Right forelimb (tissue), 1 donor: ENCODE results near the gene RETREG2.
A peak's percentile ranks its signal among the peaks of the same experiment; 100 is the strongest.

Experiments used
- DNase-seq: peaks from one replicate; pipeline ENCODE4 v3.0.0-alpha.2; 2018

RETREG2 gene

DNA sequence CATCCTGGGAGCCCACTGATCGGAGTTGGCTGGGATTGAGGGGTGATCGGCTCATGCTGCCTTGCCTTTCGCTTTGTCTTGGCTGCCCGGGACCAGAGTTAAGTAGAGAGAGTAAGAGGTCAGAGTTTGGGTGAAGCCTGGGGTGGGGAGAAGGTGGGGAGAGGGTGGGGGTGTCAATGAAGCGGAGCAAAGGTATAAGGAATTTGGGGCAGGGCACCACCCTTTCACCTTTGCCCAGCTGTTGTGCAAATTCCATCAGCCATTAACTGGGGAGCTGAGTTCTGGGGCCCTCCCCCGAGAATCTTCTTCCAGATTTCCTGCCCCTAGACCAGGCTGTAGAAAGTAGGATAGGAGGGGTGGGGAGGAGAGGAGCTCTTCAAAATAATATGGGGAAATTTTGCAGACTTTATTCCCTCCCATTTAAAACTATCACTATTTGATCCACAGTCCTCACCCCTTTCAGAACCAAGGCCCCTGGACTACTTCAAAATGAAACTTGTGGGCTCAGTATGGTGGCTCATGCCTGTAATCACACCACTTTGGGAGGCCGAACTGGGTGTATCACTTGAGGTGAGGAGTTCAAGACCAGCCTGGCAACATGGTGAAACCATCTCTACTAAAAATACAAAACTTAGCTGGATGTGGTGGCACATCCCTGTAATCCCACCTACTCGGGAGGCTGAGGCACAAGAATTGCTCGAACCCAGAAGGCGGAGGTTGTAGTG lies 8.0 kb upstream of the RETREG2 start, which contains the start of gene SLC23A3:
Gene SLC23A3 (minus strand): TSS at position 100 of the 725 bp plus-strand sequence. CDS start 45 bp downstream, at position 55.
- DNase-seq, result no peak

DNA sequence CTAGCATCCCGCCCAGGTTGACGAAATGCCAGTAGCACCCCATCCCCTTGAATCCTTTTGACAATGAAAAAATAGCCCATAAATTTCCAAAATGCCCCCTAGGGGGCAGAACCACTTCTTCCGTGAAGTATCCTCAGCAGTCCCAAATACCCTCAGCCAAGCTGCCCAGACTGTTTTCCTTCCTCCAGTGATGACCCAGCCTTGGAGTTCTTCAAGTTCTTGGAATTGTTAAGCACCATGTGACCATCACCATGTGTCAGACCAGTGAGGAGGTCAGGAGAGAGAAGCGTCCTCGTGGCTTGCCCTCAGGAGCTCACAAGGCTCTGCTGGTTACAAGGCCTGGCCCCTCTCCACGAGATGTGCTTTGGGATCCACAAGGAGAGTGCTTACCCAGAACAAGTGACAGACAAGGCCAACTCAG lies 6.8 kb upstream of the RETREG2 start:
- no peak for DNase-seq

DNA sequence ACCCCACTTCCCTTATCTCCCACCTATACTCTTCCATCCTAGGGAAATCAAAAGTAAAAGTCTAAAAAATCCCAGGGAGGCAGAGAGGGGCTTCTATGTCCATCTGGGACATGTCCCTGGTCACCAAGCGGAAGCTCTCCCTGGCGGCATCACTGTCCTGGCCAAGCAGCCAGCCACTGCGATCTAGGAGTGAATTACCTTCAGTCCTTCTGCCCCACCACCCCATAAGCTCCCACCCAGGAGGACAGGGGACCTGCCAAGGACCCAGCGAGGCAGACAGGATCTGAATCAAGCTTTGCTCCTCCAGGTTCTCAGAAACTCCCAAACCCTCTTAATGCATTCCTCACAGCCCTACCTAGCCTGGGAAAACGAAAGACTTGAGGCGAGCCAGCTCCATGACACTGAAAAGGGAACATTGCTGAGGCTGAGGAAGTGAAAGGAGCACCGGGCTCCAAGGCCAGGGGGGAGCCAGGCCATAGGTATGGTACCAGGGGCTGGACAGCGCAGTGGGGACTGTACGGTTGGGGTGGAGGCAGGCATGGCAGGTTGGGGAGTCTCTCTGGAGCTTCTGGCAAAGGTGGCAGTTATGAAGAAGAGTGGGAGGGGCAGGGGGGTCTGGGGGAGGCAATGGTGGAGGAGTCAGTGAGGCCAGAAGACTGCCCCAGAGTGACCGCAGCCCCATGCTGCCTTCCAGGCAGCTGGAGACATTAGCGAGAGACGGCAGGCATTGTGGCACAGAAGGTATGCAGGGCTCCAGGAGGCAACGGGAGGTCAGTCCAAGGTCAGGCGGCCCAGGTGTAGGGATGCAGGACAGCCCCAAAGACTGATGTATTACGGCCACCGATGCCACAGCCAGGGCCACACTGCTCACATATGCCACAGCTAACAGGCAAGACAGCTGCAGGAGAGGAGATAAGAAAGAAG lies 5.6 kb upstream of the RETREG2 start:
- no peak for DNase-seq

DNA sequence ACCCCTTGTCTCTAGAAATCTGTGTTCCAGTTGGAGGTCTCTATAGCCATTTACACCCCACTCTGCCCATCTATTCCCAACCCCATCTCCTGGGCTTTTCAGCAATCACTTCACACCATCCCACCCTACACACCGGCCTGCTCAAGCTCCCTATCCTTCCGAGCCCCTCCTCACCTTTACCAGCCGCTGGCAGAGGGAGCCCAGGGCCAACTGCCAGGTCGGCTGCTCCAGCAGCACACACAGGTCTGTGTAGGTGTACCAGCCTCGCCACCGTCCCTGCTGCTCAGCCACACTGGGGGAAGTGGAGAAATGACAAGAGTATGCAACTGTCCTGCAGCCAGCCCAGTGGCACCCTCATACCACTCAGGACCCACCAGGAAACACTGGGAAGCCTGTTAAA lies 4.9 kb upstream of the RETREG2 start:
- DNase-seq, result no peak

DNA sequence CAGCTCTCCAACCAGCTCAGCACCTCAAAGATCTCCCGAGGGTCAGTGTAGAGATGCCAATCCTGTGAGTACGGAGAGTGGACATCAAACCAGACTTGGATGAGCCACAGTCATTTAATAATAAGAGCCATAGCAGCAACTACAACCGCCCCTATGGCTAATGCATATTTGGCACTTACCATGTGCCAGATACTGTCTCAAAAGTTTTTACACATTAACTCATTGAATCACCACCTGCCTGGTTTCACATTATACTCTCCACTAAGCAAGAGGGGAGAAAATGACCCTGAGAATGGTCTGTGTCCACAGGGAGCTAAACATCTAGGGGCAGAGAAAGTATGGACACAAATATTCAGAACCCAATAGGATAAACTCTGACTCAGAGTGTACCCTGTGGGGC lies 3.9 kb upstream of the RETREG2 start:
- no peak for DNase-seq

DNA sequence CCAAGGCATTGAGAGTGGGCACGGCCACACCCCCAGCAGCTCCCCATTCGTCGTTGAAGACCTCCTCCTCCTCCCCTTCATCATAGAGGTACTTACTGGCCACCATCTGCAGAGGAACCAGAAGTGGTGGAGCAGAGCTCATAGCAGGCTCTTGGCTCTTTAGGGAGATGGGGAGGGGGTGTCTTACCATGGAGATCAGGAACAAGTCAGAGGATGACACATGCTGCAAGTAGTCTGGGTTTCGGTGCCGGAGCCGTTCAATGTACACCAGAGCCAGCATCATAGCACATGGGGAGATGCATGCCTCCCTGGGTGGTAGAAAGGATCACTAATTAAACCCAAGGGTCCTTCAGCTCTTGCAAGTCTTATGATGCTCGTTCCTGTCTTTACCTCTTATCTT lies 3.3 kb upstream of the RETREG2 start:
- no peak for DNase-seq

DNA sequence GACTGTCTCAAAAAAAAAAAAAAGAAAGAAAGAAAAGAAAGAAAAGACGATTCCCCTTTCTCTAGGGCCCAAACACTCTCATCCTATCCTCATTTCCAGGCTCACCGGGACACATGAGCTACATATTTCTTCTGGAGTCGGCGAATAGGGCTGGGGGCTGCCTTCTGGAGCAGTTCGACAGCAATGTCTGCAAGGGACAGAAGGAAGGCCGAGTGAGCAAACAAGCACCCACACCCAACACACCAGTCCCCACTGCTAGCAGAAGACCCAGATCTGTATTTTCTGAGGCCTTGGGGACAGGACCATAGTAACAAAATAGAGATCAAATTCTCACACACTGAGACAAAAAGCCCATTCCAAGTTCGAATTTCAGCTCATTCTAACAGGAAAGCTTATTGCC lies 2.6 kb upstream of the RETREG2 start:
- DNase-seq, result no peak

DNA sequence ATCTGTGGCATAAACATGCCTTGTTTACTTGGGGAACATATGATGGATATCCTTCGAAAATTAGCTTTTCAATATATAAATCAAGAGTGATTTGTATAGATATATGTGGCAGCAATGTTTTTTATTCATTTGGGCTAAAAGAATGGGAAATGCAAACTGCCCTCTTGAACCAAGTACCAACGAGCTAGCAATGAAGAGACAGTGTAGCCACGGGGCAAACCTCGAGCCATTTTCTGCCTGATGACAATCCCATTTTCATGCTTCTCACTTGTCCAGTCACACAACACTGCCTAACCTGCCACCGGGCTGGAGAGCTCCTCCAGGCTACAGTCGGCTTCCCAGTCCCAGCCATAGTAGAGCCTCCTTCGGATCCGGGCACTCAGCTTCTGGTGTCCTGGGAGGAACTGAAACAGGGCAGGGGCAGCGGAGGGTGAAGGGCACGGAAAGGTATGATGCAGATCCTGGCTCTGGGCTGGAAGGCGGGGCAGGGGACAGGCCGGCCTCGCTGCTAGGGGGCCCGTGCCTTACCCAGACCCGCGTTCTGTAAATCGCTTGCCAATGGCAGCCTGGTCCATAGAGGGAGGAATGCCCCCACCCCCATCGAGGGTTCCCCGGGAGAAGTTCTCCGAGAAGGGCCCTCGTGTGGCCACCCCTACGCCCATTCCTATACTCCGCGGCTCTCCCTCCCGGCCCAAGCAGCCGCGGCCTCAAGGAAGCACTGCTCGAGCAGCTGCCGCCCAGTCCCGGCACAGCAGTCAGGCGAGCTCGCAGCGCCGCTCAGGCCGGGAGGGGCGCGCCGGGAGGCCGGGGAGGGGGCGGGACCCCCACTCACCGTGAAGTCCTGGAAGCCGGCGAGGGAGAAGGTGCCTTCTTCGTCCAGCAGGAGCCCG lies 1.9 kb upstream of the RETREG2 start:
- no peak for DNase-seq

DNA sequence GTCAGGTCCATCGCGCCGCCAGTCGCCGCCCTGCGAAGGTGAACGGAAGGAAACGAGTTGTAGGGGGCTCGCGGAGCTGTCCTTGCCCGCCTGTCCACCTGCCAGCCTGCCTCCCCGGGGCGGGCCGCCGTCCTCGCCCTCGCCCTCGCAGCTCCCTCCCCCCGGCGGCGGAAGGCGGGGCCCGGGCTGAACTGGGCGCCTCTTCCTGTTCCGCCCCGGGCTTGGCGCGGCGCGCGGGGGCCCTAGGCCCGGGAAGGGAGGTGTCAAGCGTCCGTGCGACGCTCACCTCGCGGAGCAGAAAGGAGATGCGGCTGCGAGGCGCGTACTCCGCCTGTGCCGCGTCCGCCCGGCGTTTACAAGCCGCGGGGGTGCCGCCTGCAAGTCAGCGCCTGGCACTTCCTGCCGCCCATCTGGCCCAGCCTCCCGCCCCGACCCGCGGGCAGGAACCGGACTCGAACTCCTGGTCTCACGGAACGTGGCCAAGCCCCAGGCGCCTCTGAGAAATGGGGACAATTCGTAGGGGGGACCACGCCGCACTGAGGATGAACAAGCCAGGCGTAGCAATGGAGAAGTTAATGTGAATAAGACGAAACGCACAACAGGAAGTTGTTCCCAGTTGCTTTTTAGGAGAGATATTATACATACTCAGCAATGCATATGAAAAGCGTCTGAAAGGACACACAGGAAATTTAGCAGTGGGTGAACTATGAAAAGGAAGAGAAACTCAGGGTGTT lies 1.1 kb upstream of the RETREG2 start, which contains the start of gene CNPPD1:
Gene CNPPD1 (minus strand): TSS at position 108 of the 734 bp plus-strand sequence. CDS start 97 bp downstream, at position 11.
- peak; percentile 90 for DNase-seq

DNA sequence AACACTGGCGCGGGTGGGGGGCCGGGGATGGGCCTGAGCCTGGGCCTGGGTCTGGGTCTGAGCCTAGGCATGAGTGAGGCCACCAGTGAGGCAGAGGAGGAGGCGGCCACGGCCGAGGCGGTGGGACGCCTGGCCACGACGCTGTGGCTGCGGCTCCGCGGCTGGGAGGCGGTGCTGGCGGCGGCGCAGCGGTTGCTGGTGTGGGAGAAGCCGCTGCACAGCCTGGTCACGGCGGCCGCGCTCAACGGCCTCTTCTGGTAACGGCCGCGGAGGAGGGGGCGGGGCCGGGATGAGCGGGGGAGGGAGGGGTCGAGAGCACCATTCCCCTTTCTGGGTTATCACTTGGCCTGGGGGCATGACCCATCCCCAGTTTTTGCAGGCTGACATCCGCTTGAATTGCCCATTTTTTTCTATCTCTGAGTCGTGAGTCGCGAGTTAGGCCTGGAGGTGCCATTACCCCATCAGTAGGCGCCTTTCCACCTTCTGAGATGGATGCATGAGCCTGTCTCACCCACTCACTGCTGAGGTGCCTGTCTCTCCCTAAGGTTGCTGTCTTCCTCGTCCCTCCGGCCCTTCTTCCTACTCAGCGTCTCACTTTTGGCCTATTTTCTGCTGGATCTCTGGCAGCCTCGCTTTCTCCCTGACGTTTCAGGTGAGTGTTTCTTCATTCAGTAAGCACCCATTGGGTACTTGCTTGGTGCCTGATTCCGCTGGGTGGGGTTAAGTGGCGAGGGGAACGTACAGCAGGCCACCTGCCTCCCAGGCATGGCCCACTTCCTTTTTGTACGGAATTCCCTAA lies 501 bp downstream of the RETREG2 start:
- no peak for DNase-seq

DNA sequence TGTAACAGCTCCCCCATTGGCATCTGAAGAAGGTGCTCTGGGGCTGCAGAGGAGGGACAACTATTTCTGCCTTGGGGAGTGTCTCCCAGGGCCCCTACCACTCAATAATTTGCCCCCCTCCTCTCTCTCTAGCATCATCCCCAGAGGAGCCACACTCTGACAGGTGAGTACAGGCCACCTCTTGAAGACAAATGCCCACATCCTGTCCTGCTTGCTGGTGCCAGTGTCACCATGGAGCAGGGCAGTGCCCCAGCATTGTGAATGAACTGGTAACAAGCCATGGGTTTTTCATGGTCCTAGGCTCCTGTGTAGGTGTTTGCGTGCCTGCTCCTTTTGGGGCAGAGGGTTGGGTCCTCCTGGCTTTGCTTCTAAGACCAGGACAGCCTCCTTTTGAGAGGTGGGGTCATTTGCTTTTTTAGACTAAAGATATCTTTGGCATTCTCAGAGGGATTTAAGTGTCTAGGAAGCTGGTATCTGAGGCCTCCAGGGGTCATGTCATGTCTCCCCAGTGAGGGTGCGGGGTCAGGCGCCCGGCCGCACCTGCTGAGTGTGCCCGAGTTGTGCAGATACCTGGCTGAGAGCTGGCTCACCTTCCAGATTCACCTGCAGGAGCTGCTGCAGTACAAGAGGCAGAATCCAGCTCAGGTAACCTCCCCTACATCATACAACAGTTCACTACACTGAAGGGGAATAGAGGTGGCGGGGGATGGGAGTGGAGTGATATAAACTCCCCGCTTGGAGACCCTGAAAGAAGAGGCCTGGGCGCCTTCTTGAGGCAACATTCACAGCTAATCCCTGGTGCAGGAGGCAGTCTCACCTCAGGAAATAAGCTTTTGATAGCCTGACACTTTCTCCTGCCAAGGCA lies 1.8 kb downstream of the RETREG2 start:
- DNase-seq, result no peak

DNA sequence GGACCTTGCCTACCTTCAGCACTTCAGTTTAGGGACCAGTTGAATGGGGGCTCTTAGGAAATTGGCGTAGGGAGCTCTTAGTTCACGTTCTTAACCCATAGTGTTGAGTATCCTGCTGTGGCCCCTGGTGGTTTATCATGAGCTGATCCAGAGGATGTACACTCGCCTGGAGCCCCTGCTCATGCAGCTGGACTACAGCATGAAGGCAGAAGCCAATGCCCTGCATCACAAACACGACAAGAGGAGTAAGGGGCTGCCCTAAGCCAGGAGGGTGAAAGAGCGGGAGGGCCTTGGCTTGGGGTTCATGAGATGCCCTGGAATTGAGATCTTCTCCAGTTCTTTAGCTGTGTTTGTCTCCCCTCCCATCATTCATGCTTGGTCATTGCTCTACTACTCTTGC lies 2.9 kb downstream of the RETREG2 start:
- DNase-seq, result no peak

DNA sequence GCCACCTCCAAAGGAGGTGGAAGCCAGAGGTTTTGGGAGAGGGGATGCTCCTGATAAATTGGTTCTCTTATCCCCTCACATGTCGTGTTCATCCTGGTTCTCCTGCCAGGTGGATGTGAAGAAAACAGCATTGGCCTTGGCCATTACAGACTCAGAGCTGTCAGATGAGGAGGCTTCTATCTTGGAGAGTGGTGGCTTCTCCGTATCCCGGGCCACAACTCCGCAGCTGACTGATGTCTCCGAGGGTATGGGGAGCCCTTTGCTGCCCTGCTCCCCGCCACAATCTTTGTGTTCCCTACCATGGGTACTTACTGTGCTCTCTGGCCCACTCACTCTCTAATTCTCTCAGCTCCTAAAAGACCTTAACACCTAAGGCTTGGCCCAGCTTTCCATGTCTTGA lies 3.5 kb downstream of the RETREG2 start:
- no peak for DNase-seq

DNA sequence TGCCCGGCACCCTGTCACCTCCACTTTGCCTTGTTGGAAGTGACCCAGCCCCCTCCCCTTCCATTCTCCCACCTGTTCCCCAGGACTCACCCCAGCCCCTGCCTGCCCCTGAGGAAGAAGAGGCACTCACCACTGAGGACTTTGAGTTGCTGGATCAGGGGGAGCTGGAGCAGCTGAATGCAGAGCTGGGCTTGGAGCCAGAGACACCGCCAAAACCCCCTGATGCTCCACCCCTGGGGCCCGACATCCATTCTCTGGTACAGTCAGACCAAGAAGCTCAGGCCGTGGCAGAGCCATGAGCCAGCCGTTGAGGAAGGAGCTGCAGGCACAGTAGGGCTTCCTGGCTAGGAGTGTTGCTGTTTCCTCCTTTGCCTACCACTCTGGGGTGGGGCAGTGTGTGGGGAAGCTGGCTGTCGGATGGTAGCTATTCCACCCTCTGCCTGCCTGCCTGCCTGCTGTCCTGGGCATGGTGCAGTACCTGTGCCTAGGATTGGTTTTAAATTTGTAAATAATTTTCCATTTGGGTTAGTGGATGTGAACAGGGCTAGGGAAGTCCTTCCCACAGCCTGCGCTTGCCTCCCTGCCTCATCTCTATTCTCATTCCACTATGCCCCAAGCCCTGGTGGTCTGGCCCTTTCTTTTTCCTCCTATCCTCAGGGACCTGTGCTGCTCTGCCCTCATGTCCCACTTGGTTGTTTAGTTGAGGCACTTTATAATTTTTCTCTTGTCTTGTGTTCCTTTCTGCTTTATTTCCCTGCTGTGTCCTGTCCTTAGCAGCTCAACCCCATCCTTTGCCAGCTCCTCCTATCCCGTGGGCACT lies 4.5 kb downstream of the RETREG2 start:
- no peak for DNase-seq

DNA sequence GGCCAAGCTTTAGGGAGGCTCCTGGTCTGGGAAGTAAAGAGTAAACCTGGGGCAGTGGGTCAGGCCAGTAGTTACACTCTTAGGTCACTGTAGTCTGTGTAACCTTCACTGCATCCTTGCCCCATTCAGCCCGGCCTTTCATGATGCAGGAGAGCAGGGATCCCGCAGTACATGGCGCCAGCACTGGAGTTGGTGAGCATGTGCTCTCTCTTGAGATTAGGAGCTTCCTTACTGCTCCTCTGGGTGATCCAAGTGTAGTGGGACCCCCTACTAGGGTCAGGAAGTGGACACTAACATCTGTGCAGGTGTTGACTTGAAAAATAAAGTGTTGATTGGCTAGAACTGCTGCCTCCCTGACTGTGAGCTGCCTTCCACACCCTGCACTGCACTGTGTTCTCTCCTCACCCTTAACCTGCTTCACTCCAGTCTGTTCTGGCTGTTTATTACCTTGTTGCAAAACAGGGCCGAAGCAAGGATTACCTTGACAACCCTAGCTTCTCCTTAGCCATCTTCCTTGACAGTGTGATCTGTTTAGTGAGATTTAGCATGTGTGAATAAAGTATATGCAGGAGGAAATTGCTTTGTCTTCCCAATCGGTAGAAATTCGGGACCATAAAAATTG lies 5.2 kb downstream of the RETREG2 start:
- DNase-seq, result no peak

DNA sequence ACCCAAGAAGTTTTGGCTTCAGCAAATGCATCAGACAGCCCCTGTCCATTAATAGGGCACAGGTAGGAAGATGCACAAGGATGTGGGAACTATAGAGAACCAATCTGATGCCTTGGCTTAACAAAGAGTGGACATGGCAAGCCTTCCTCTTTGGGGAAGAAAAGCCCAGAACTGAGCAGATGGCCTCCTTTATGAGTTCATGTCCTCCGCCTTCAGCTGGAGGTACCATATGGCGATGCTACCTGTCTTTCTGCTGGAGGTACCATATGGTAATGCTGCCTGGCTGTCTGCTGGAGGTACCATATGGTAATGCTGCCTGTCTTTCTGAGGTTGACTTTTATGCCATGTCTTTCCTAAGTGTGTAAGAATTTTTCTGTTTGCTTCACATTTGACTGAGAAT lies 6.0 kb downstream of the RETREG2 start:
- no peak for DNase-seq

DNA sequence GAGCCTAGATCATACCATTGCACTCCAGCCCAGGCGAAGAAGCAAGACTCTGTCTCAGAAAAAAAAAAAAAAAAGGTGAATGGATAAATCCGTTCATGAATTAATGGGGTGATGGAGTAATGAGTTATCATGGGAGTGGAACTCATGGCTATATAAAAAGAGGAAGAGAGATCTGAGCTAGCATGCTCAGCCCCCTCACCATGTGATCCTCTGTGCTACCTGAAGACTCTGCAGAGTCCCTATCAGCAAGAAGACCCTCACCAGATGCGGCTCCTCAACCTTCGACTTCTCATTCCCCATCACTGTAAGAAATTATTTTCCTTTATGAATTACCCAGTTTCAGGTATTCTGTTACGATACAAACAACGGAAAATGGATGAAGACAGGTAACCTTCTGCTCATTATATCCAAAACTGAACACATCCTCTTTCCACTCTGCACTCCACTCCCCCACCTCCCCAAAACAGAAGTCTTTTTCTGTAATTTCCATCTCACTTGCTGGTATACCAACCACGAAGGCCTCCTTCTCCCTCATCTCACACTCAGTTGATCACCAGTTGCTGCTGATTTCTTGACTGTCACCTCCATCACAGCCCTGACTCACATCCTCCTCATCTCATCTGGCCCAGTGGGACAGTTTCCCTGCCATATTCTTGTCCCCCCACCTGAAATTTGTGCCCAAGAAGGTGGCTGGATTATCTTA lies 8.8 kb downstream of the RETREG2 start:
- DNase-seq, result no peak

DNA sequence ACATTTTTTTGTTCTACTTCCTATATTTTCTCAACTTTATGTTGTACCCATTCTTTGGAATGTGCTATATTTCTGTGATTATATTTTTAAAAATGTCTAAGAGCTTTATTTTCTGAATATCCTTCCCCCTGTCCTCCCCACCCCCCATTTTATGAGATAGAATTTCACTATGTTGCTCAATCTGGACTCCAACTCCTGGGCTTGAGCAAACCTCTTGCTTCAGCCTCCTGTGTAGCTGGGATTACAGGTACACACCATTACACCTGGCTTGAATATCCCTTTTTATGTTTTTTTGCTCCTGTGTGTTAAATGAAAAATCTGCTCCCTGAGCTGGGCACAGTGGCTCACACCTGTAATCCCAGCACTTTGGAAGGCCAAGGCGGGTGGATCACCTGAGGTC lies 19.3 kb downstream of the RETREG2 start:
- no peak for DNase-seq
